Activated CD4-positive, alpha-beta T cell treated with anti-CD3 and anti-CD28 coated beads, Interleukin-2, amount 50 U/mL, for 16 hours (primary cell): Measurements from ENCODE around the gene CCDC110.

Experiments
- DNase-seq: peaks from one replicate; pipeline ENCODE4 v3.0.0-alpha.2; 2020

The CCDC110 gene

GRCh38 chr4:185412412-185412811 is 59.1 kb downstream of the CCDC110 start:
- no peak for DNase-seq

- DNase-seq = no peak
Observed at GRCh38 chr4:185411849-185412248, 59.7 kb downstream of the CCDC110 start.

GRCh38 chr4:185408432-185408831 is 63.1 kb downstream of the CCDC110 start:
- no peak for DNase-seq

- DNase-seq = peak; percentile 59
Observed at GRCh38 chr4:185405296-185405999, 66.1 kb downstream of the CCDC110 start.

- DNase-seq = no peak
Observed at GRCh38 chr4:185404031-185404430, 67.5 kb downstream of the CCDC110 start.

- DNase-seq = no peak
Observed at GRCh38 chr4:185399466-185399865, 72.1 kb downstream of the CCDC110 start.

- no peak for DNase-seq
Observed at GRCh38 chr4:185398618-185399017, 72.9 kb downstream of the CCDC110 start.

GRCh38 chr4:185396724-185397385 is 74.7 kb downstream of the CCDC110 start, which contains the start of gene ANKRD37:
ANKRD37 (plus strand) TSS chr4:185396841; CDS start chr4:185396924, 83 bp downstream.
- DNase-seq = no peak

- peak; percentile 98 for DNase-seq
Observed at GRCh38 chr4:185395956-185396723, 75.4 kb downstream of the CCDC110 start.

- DNase-seq = peak; percentile 23
Observed at GRCh38 chr4:185395238-185395955, 76.1 kb downstream of the CCDC110 start, which contains the start of gene LRP2BP. LRP2BP (minus strand) TSS chr4:185395924; CDS start chr4:185378186, 17,738 bp downstream.
